ENCODE results near the gene FAM50A.

FAM50A gene

GRCh38 chrX:154466907-154467306, 23.0 kb downstream of the FAM50A start:
- DNase-seq: no peak

- DNase-seq: no peak
Observed at GRCh38 chrX:154467556-154467955, 23.6 kb downstream of the FAM50A start.

GRCh38 chrX:154468217-154468616, 24.3 kb downstream of the FAM50A start:
- DNase-seq: no peak

GRCh38 chrX:154469114-154469513, 25.2 kb downstream of the FAM50A start:
- DNase-seq: no peak

GRCh38 chrX:154469880-154470279, 25.9 kb downstream of the FAM50A start:
- DNase-seq: no peak

GRCh38 chrX:154470434-154470833, 26.5 kb downstream of the FAM50A start:
- no peak for DNase-seq

GRCh38 chrX:154470914-154471568, 27.1 kb downstream of the FAM50A start:
- DNase-seq: no peak

GRCh38 chrX:154471839-154472684, 28.1 kb downstream of the FAM50A start:
- DNase-seq: no peak

GRCh38 chrX:154472685-154473632, 29.0 kb downstream of the FAM50A start:
- DNase-seq: no peak

- no peak for DNase-seq
Observed at GRCh38 chrX:154473683-154474082, 29.7 kb downstream of the FAM50A start.

GRCh38 chrX:154476821-154477220, 32.9 kb downstream of the FAM50A start:
- no peak for DNase-seq

- no peak for DNase-seq
Observed at GRCh38 chrX:154477891-154478477, 34.0 kb downstream of the FAM50A start.

- peak; percentile 87 for DNase-seq
Observed at GRCh38 chrX:154478728-154479622, 35.0 kb downstream of the FAM50A start, which contains the start of gene LAGE3. TSS of gene LAGE3 (minus strand) at chrX:154479281. CDS start at chrX:154478915, 366 bp downstream.

GRCh38 chrX:154481195-154481594, 37.3 kb downstream of the FAM50A start:
- no peak for DNase-seq

GRCh38 chrX:154481911-154482601, 38.1 kb downstream of the FAM50A start:
- no peak for DNase-seq

- DNase-seq: no peak
Observed at GRCh38 chrX:154482786-154483185, 38.8 kb downstream of the FAM50A start.

- no peak for DNase-seq
Observed at GRCh38 chrX:154483325-154483724, 39.4 kb downstream of the FAM50A start.

- no peak for DNase-seq
Observed at GRCh38 chrX:154484255-154485149, 40.6 kb downstream of the FAM50A start.

- no peak for DNase-seq
Observed at GRCh38 chrX:154485150-154486051, 41.5 kb downstream of the FAM50A start.
